ENCODE results near the gene GALNT14. TPM values are rescaled to one million over a fixed set of nuclear protein-coding genes. Genes with fewer than 3 reads are reported as not detected.

GALNT14 gene
- total RNA-seq, 3 donors from 2014 or later: 0.75 TPM; not detected in 2

- no peak for ATAC-seq
- intact Hi-C loops (cut with DNase I, micrococcal nuclease): no loop called here
Observed at GRCh38 chr2:31023541-31023940, 114.7 kb downstream of the GALNT14 start.

DNA sequence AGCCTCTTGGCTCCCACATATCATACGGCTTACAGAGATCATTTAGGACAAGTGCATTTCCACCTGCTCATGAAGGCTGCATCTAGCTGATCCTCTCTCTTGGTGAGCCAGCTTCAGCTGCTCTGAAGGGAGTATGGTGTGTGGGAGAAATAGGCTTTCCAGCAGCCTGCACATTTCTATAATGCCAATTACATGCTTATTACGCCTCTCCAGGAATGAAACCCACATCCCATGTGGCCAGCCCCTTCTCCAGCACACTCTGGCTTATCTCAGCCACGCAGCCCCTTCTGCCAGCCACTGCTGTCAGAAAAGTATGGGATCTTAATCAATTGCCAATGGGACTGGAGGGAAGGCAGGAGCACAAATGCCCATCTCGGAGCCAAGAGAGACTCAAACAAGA lies 117.5 kb downstream of the GALNT14 start:
- H3K4me1 ChIP-seq (ENCODE audit: low read depth): no peaks in the 10 kb centered on the region
- ATAC-seq (no peak), DNase-seq (no peak)
- no peak overlapping the region for H3K4me3 ChIP-seq
- H3K36me3 ChIP-seq (ENCODE audit: low read depth): no peaks in the 10 kb centered on the region
- intact Hi-C loops (cut with DNase I, micrococcal nuclease): no loop called here
- H3K9me3 ChIP-seq: no peaks in the 10 kb centered on the region
- TF ChIP-seq, protein P1, sequence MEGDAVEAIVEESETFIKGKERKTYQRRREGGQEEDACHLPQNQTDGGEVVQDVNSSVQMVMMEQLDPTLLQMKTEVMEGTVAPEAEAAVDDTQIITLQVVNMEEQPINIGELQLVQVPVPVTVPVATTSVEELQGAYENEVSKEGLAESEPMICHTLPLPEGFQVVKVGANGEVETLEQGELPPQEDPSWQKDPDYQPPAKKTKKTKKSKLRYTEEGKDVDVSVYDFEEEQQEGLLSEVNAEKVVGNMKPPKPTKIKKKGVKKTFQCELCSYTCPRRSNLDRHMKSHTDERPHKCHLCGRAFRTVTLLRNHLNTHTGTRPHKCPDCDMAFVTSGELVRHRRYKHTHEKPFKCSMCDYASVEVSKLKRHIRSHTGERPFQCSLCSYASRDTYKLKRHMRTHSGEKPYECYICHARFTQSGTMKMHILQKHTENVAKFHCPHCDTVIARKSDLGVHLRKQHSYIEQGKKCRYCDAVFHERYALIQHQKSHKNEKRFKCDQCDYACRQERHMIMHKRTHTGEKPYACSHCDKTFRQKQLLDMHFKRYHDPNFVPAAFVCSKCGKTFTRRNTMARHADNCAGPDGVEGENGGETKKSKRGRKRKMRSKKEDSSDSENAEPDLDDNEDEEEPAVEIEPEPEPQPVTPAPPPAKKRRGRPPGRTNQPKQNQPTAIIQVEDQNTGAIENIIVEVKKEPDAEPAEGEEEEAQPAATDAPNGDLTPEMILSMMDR (IDR thresholded peaks at IDR 0.05): no peak

More at GRCh38 chr2:31023541-31023940, 114.7 kb downstream of the GALNT14 start:
- no peaks in the 10 kb centered on the region for H3K36me3 ChIP-seq (ENCODE audit: low read depth)
- H3K4me3 ChIP-seq: no peak overlapping the region
- no peaks in the 10 kb centered on the region for H3K9me3 ChIP-seq
- H3K4me1 ChIP-seq (ENCODE audit: low read depth): no peaks in the 10 kb centered on the region
- TF ChIP-seq, protein P1 (IDR thresholded peaks at IDR 0.05): no peak
- DNase-seq: no peak

GRCh38 chr2:31018280-31018679 lies 120.0 kb downstream of the GALNT14 start:
- Histone ChIP-seq H3K9me3 (no peaks in the 10 kb centered on the region), H3K4me3 (no peak overlapping the region), H3K36me3 (ENCODE audit: low read depth) (no peaks in the 10 kb centered on the region), H3K4me1 (ENCODE audit: low read depth) (no peaks in the 10 kb centered on the region)
- ATAC-seq (no peak), DNase-seq (no peak)
- TF ChIP-seq, protein P1 (IDR thresholded peaks at IDR 0.05): no peak
- intact Hi-C loops (cut with DNase I, micrococcal nuclease): no loop called here

GRCh38 chr2:31016648-31017047 lies 121.6 kb downstream of the GALNT14 start:
- no peak for ATAC-seq
- intact Hi-C loops (cut with DNase I, micrococcal nuclease): no loop called here
- TF ChIP-seq, protein P1 (IDR thresholded peaks at IDR 0.05): no peak
- no peak for DNase-seq
- Histone ChIP-seq H3K4me3 (no peak overlapping the region), H3K9me3 (no peaks in the 10 kb centered on the region), H3K4me1 (ENCODE audit: low read depth) (no peaks in the 10 kb centered on the region), H3K36me3 (ENCODE audit: low read depth) (no peaks in the 10 kb centered on the region)

DNA sequence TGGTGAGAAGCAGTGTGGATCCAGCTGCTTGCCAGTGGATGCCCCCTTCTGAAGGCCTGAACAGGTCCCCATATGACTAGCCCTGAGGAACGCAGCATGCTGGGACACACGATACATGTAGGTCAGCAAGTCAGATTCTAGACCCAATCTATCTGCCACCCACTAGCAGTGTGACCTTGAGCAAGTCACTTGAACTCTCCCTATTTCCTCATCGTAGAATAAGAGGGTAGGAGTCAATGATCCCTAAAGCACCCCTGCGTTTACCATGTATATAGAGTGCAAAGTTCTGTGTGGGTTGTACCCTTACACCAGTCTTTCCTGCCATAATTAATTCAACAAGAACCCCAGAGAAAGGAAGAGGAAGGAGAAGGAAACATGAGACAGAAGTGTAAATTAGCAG lies 123.7 kb downstream of the GALNT14 start:
- H3K4me3 ChIP-seq: no peak overlapping the region
- no peaks in the 10 kb centered on the region for H3K9me3 ChIP-seq
- no peak for DNase-seq
- TF ChIP-seq, protein P1 (IDR thresholded peaks at IDR 0.05): no peak
- intact Hi-C loops (cut with DNase I, micrococcal nuclease): no loop called here
- no peaks in the 10 kb centered on the region for H3K36me3 ChIP-seq (ENCODE audit: low read depth)
- H3K4me1 ChIP-seq (ENCODE audit: low read depth): no peaks in the 10 kb centered on the region
- no peak for ATAC-seq

- intact Hi-C loops (cut with DNase I, micrococcal nuclease): no loop called here
- ATAC-seq: no peak
- TF ChIP-seq, protein P1 (IDR thresholded peaks at IDR 0.05): no peak
- Histone ChIP-seq H3K4me3 (no peak overlapping the region), H3K36me3 (ENCODE audit: low read depth) (no peaks in the 10 kb centered on the region), H3K4me1 (ENCODE audit: low read depth) (no peaks in the 10 kb centered on the region), H3K9me3 (no peaks in the 10 kb centered on the region)
- no peak for DNase-seq
Observed at GRCh38 chr2:31013301-31013700, 124.9 kb downstream of the GALNT14 start.

Data from mucosa of descending colon (tissue), 3 donors.